ENCODE measurements around the gene CASKIN2. TPM values are rescaled to one million over a fixed set of nuclear protein-coding genes. Genes with fewer than 3 reads are reported as not detected.

The CASKIN2 gene
- total and polyA plus RNA-seq, 10 of the 15 experiments (the other 5 are each of a cell fraction or from before 2014, with no cell fraction given): 0.02 to 2.7 (median 0.44) TPM; not detected in 1

DNA sequence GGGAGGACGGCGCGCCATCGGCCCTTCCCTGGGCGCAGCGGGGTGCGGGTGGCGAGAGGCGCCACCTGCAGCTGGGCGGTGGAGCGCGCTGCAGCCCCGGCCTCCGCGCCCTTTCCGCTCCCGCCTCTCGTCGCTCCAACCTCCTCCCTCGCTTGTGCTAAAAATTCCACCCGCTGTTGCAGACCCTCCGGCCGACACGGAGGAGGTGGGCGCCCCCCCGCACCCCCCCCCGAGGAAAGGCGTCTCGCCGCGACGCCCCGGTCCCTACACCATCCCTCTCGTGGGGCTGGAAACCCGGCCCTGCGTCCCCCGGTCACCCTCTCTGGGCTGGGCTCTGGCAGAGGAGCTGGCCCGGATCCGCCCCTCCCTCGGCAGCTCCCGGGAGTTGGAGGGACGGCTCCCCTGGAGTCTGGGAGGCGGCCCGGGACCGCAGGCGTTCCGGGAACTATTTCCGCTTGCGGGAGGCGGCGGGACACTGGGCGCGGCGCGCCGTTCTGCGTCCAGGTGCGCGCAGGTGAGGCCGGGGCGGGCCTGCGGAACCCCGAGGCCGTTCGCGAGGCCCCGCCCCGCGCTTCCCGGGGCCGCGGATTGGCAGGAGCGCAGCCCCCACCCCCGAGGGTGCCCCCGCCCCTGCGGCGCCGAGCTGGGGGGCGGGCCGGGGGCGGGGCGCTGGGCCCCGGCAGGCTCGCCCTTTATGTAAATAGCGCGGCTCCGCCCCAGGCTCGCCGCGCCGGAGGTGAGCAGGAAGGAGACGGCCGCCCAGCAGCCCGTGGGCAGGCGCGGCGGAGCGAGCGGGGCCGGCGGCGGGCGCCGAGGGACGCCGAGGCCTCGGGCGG is 9.9 kb upstream of the CASKIN2 start, which contains the start of gene LLGL2:
Gene LLGL2 (plus strand): TSS at position 728 of the 836 bp plus-strand sequence. CDS start 17,730 bp downstream, outside the sequence.
- ATAC-seq (peak; percentile 91), DNase-seq (ENCODE audit: low read depth, low spot score) (no peak), FAIRE-seq (no peak)
- ChIA-PET SMC1A (ENCODE audit: uncharacterized antibody, unreplicated experiment) (interaction anchor here (1.4 kb wide), 1 partner anchor 9 kb away, joined by 8 read pairs; the partner anchor contains the start of gene TSEN54), POLR2A (interaction anchor here (0.5 to 0.8 kb wide), 6 partner anchors 9 to 421 kb away, joined by 3 to 5 read pairs (median 4); partner anchors contain the start of gene TSEN54), CTCF (interaction anchor here (0.8 to 1.2 kb wide), 6 partner anchors 9 to 263 kb away, joined by 3 to 11 read pairs (median 3); partner anchors contain the start of gene TSEN54), RAD21 (ENCODE audit: unreplicated experiment) (interaction anchor here (0.6 to 1.2 kb wide), 5 partner anchors 9 to 236 kb away, joined by 3 to 14 read pairs (median 3); partner anchors contain the start of genes SLC25A19, SMIM5 and TSEN54)
- H3K36me3 ChIP-seq (ENCODE audit: control insufficient read depth in 2 of 2, insufficient read depth in 2 of 2, low read length in 1 of 2): peaks cover 0 to 2% of the 10 kb centered on the region in 2 experiments; a peak in 3 of 4 replicates
- H3K9ac ChIP-seq (ENCODE audit: control insufficient read depth, insufficient read depth, low read length): peak within 1 kb of the TSS; percentile 56; the same call in 1 of the 2 replicates
- H3K27ac ChIP-seq (ENCODE audit: control insufficient read depth, insufficient read depth): no peak within 1 kb of the TSS
- under 1% methylated on average over 70 of the region's 108 CpGs for WGBS (ENCODE audit: insufficient coverage, insufficient replicate concordance, low lambda C conversion rate, missing lambda C conversion rate)
- H3K4me3 ChIP-seq: peak within 1 kb of the TSS; percentile 84
- BruUV-seq (replicated peaks): no TSS peak
- TF ChIP-seq POLR2AphosphoS5 (IDR thresholded peaks at IDR 0.05; ENCODE audit: low read length) (no peak), HCFC1 (IDR thresholded peaks at IDR 0.05; ENCODE audit: low read length) (no peak), ZSCAN29 (IDR thresholded peaks at IDR 0.05) (no peak), GATAD2B (conservative IDR thresholded peaks at IDR 0.05; ENCODE audit: low read depth) (no peak), ETV6 (conservative IDR thresholded peaks at IDR 0.05 in 1 of 2, IDR thresholded peaks at IDR 0.05 in 1 of 2; ENCODE audit: borderline replicate concordance in 1 of 2, low read depth in 1 of 2) (no peak), IKZF1 (conservative IDR thresholded peaks at IDR 0.05) (peak; percentile 57; the same call in 1 of the 2 replicates), POU2F2 (IDR thresholded peaks at IDR 0.05; ENCODE audit: borderline replicate concordance, low read depth, low read length) (0 out of 3 replicates have a peak, but pooled peaks have one; percentile 30), DPF2 (IDR thresholded peaks at IDR 0.05) (0 out of 2 replicates have a peak, but pooled peaks have one; percentile 19), NR2C1 (IDR thresholded peaks at IDR 0.05) (0 out of 2 replicates have a peak, but pooled peaks have one; percentile 24), POLR2A (IDR thresholded peaks at IDR 0.05; ENCODE audit: low read depth, low read length) (0 out of 2 replicates have a peak, but pooled peaks have one; percentile 38), NFYB (IDR thresholded peaks at IDR 0.05; ENCODE audit: insufficient read depth, low read depth, low read length) (peak; percentile 66; the same call in 1 of the 2 replicates), HDAC6 (IDR thresholded peaks at IDR 0.05; ENCODE audit: unreplicated experiment) (peak; percentile 8), BACH1 (IDR thresholded peaks at IDR 0.05; ENCODE audit: borderline replicate concordance) (peak; percentile 19; the same call in 1 of the 2 replicates)
- TF ChIP-seq, protein P1, sequence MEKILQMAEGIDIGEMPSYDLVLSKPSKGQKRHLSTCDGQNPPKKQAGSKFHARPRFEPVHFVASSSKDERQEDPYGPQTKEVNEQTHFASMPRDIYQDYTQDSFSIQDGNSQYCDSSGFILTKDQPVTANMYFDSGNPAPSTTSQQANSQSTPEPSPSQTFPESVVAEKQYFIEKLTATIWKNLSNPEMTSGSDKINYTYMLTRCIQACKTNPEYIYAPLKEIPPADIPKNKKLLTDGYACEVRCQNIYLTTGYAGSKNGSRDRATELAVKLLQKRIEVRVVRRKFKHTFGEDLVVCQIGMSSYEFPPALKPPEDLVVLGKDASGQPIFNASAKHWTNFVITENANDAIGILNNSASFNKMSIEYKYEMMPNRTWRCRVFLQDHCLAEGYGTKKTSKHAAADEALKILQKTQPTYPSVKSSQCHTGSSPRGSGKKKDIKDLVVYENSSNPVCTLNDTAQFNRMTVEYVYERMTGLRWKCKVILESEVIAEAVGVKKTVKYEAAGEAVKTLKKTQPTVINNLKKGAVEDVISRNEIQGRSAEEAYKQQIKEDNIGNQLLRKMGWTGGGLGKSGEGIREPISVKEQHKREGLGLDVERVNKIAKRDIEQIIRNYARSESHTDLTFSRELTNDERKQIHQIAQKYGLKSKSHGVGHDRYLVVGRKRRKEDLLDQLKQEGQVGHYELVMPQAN (conservative IDR thresholded peaks at IDR 0.05): 0 out of 2 replicates have a peak, but pooled peaks have one; percentile 26
- TF ChIP-seq, protein P2, sequence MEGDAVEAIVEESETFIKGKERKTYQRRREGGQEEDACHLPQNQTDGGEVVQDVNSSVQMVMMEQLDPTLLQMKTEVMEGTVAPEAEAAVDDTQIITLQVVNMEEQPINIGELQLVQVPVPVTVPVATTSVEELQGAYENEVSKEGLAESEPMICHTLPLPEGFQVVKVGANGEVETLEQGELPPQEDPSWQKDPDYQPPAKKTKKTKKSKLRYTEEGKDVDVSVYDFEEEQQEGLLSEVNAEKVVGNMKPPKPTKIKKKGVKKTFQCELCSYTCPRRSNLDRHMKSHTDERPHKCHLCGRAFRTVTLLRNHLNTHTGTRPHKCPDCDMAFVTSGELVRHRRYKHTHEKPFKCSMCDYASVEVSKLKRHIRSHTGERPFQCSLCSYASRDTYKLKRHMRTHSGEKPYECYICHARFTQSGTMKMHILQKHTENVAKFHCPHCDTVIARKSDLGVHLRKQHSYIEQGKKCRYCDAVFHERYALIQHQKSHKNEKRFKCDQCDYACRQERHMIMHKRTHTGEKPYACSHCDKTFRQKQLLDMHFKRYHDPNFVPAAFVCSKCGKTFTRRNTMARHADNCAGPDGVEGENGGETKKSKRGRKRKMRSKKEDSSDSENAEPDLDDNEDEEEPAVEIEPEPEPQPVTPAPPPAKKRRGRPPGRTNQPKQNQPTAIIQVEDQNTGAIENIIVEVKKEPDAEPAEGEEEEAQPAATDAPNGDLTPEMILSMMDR (IDR thresholded peaks at IDR 0.05 in 2 of 3, conservative IDR thresholded peaks at IDR 0.05 in 1 of 3; ENCODE audit: control insufficient read depth in 2 of 3, extremely low read depth in 1 of 3, insufficient read depth in 1 of 3, low read depth in 3 of 3, low read length in 3 of 3): peak; percentile 39 to 55 (median 52); a peak in 4 of 6 replicates
- TF ChIP-seq, protein P3, sequence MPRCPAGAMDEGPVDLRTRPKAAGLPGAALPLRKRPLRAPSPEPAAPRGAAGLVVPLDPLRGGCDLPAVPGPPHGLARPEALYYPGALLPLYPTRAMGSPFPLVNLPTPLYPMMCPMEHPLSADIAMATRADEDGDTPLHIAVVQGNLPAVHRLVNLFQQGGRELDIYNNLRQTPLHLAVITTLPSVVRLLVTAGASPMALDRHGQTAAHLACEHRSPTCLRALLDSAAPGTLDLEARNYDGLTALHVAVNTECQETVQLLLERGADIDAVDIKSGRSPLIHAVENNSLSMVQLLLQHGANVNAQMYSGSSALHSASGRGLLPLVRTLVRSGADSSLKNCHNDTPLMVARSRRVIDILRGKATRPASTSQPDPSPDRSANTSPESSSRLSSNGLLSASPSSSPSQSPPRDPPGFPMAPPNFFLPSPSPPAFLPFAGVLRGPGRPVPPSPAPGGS (IDR thresholded peaks at IDR 0.05; ENCODE audit: borderline replicate concordance, insufficient read depth, low read depth, low read length, poor library complexity, severe bottlenecking): peak; percentile 6
- intact Hi-C loops (cut with micrococcal nuclease; ENCODE audit: unreplicated experiment): no loop called here
- no peaks in the 10 kb centered on the region for H3K9me3 ChIP-seq (replicated peaks; ENCODE audit: control insufficient read depth, insufficient read depth, low read length)
- peak within 1 kb of the TSS; percentile 29 for H2AFZ ChIP-seq (ENCODE audit: control insufficient read depth, low read depth, low read length)
- H4K20me1 ChIP-seq (ENCODE audit: control insufficient read depth, insufficient read depth): no peaks in the 10 kb centered on the region
- H3K4me1 ChIP-seq (ENCODE audit: control insufficient read depth, insufficient read depth, low read length): 0 out of 2 replicates have a peak, but pooled peaks cover 7% of the 10 kb centered on the region
- H3K79me2 ChIP-seq (ENCODE audit: control insufficient read depth, insufficient read depth, low read length): no peaks in the 10 kb centered on the region
- H3K27me3 ChIP-seq (replicated peaks in 1 of 2; ENCODE audit: control insufficient read depth in 2 of 2, insufficient read depth in 2 of 2, low read length in 1 of 2): peaks cover 0 to 6% of the 10 kb centered on the region in 2 experiments; a peak in 2 of 4 replicates
- H3K4me2 ChIP-seq (ENCODE audit: control insufficient read depth, insufficient read depth): peak within 1 kb of the TSS; percentile 91
- in situ Hi-C loops (cut with MboI): no loop called here

All from GM12878 (cell line).